ENCODE results near the gene NOTCH4.

The NOTCH4 gene

DNA sequence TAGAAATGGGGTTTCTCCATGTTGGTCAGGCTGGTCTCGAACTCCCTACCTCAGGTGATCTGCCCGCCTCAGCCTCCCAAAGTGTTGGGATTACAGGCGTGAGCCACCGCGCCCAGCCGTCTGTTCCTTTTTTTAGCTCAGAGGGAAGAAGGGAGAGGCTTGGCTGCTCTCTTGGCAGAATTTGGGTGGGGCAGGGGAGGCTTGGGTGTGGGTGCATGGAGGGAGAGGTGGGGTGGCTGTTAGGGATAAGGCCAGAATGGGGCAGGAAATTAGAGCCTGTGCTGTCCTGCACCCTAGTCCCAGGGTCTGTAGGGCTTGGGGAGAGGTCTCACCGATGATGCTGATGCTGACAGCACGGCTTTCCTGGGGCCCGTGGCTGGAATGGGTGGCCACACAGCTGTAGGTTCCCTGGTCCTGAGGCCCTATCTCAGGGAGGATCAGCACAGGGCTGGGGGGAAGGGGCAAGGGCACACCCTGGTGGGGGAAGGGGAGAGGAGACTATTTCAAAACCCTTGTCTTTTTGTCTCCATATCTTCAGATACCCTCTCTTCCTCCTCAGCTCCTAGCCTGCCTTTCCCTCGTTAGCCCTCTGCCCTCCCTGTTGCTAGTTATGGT is 41.8 kb downstream of the NOTCH4 start:
- TF ChIP-seq, protein P1, sequence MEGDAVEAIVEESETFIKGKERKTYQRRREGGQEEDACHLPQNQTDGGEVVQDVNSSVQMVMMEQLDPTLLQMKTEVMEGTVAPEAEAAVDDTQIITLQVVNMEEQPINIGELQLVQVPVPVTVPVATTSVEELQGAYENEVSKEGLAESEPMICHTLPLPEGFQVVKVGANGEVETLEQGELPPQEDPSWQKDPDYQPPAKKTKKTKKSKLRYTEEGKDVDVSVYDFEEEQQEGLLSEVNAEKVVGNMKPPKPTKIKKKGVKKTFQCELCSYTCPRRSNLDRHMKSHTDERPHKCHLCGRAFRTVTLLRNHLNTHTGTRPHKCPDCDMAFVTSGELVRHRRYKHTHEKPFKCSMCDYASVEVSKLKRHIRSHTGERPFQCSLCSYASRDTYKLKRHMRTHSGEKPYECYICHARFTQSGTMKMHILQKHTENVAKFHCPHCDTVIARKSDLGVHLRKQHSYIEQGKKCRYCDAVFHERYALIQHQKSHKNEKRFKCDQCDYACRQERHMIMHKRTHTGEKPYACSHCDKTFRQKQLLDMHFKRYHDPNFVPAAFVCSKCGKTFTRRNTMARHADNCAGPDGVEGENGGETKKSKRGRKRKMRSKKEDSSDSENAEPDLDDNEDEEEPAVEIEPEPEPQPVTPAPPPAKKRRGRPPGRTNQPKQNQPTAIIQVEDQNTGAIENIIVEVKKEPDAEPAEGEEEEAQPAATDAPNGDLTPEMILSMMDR (IDR thresholded peaks at IDR 0.05) = no peak

DNA sequence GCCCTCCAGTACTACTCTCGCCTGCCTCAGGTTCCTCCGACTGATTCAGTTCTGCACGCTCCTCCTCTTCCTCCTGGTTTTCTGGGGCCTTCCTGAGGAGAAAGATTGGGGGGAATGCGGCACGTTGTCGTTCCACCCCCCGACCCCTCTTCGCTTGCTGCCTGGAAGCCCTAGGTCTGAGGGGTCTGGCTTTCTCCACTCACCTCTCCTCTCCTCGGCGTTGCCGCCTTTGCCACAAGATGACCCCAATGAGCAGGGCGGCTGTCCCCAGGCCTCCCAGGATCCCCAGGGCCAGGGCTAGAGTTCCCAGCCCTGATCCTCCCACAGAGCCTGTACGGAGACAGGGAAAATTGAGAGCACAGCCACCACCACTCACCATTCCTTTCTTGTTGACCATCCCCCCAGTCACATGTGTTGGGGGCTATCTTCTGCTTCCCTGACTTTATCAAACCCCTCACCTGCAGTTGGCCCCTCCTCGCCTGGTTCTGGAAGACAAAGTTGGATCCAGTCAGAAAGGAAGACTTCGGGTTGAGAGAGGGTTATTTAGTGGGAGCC is 42.6 kb downstream of the NOTCH4 start:
- TF ChIP-seq, protein P1 (IDR thresholded peaks at IDR 0.05) = no peak

DNA sequence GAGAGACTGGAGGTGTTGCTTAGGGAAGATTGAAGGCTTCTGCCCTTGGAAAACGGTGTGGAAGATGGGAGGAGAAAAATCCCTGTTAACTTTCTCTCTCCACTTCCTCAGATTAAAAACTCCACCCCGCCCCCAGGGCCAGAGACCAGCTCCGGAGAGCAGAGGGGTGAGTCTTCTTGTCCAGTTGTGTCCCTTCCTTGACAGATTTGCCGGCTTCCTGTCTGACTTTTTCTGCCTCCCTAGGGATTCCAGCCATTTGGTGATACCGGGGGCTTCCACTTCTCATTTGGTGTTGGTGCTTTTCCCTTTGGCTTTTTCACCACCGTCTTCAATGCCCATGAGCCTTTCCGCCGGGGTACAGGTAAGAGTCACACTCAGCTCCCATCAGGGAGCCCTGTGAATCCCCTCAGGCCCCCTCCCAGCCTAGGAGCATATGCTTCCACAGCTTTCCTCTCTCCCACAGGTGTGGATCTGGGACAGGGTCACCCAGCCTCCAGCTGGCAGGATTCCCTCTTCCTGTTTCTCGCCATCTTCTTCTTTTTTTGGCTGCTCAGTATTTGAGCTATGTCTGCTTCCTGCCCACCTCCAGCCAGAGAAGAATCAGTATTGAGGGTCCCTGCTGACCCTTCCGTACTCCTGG is 44.0 kb downstream of the NOTCH4 start:
- TF ChIP-seq, protein P1 (IDR thresholded peaks at IDR 0.05) = no peak

DNA sequence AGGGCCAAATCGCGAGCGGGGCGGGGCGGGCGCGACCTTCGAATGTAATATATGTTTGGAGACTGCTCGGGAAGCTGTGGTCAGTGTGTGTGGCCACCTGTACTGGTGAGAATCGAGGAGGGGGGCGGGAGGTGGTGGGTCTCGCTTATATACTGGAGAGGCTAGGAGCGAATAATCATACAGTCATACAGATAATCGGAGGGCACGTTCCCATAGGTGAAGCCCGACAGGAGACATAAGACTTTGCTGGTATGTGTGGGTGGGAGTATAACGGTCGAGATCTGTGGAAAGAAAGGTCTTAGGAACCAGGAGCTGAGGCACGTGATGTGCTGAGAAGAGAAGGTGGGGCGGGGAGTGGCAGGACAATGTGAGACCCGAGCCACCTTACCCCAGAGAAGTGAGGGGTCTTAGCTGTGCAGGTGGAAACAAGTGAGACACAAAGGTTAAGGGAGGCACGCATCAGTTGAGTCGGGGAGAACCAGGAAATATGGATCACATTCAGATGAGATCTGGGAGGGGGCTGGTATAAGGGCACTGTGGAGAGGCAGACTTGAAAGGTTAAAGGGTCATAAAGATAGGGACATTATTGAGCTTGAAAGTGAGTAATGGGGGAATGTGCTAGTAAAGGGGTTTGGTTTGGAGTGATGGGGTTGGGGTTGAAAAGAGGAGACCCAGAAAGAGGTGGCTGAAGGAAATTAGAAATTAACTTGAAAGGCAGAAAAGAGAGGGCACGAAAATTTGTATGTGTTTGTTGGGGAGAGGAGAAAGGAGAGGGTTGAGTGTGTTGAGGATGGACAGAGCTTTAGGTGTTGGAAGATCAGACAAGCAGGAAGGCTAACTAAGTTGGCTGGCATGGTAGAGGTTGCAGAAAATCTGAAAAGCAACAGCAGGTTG is 45.1 kb downstream of the NOTCH4 start:
- TF ChIP-seq, protein P1 (IDR thresholded peaks at IDR 0.05) = no peak

DNA sequence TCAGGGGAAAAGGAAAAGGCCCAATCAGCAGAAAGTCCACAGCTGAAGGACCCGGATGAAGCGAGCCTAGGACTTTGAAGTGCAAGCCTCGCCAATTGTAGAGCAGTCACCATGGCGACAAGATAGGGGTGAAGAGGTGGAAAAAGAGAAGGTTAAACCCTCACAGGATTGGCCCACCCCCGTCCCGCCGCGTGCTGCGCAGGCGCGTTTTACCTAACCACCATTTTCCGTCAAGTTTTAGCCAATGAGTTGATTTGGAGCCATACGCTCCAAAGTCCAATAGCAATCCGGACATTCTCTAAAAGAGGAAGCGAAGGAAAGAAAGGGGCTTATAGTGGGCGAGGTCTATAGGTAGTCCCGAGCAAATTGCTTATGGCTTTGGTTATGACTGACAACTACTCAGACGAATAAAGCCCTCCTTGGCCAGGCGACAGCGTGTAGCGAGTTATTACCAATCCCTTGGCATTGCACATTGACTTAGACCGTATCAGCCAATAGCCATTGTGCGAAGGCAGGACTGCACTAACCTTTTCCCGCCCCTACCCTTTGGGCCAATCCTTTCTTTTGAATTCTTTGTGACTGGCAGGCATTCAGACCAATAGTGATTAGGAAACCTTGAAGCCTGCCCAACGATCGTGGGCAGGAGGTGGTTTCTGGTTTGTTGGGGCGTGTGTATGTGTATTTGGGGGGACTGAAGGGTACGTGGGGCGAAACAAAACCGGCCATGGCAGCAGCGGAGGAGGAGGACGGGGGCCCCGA is 45.9 kb downstream of the NOTCH4 start, which contains the start of gene RNF5:
RNF5 (plus strand) TSS at position 618 of the 759 bp plus-strand sequence; CDS start at position 725, 107 bp downstream.
- TF ChIP-seq, protein P1 (IDR thresholded peaks at IDR 0.05) = no peak

DNA sequence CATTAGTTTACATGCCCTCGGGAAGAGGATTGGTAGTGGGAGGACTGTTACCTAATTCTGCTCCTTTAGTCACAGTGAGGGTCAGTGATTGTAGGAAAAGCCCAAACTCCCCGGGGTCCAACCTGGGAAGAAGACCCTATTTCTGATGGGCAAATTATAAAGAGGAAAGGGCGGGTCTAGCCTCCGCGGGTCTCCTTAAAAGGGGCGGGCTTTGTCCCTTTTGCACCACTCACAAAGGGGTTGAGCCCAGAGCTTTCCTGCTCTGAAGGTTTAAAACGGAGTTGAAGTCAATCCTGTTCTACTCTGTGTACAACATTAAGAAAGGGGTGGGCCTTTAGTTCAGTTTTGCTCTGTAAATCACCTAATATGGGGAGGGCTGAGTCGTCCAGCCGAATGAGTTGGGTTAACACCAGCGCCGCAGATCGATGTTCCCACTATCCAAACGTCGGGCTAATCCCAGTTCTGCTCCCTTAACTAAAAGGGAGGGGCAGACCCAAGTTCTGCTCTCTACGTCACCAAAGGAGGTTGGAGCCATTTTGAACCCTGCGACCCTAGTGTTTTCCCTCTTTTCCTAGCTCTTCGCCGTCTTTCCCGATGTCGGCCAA is 46.6 kb downstream of the NOTCH4 start:
- TF ChIP-seq, protein P1 (IDR thresholded peaks at IDR 0.05) = no peak

Measured in LNCAP (cell line).